Peyer's patch (tissue), 4 donors: ENCODE results near the gene OR10A4. TPM values are rescaled to one million over a fixed set of nuclear protein-coding genes. Genes with fewer than 3 reads are reported as not detected.

ENCODE experiments used
- DNase-seq, 3 donors: peaks; one replicate each; pipeline ENCODE4 v3.0.0-alpha.2; 2017 to 2019
- H3K27ac ChIP-seq, 4 donors: fragments of 200-600 bp; sonication (generic); one replicate each; pipeline ENCODE4 v1.5.1; 2016 to 2019
- H3K27me3 ChIP-seq, 2 donors: fragments of 200-600 bp; sonication (generic); one replicate each; pipeline ENCODE4 v1.5.1; 2019
- H3K36me3 ChIP-seq, 3 donors: fragments of 200-600 bp; sonication (generic); one replicate each; pipeline ENCODE4 v1.5.1; 2016 to 2019
- H3K4me1 ChIP-seq, 4 donors: fragments of 200-600 bp; sonication (generic); one replicate each; pipeline ENCODE4 v1.5.1; 2016 to 2019
- H3K4me3 ChIP-seq, 4 donors: fragments of 200-600 bp; sonication (generic); 1 replicate in 3 of 4; 2 replicates in 1 of 4; pipeline ENCODE4 v1.5.1; 2016 to 2019; ENCODE audit warnings: mild to moderate bottlenecking in 1 of 4
- H3K9me3 ChIP-seq, 4 donors: fragments of 200-600 bp; sonication (generic); one replicate each; pipeline ENCODE4 v1.5.1; 2016 to 2019; ENCODE audit warnings: mild to moderate bottlenecking in 1 of 4
- CTCF ChIP-seq, 6 experiments: fragments of 450-650 bp in 4 of 6; fragments of 200-600 bp in 2 of 6; sonication (generic) in 1 of 6; IDR thresholded peaks; one replicate each; pipeline ENCODE4 v1.5.1; 2017 to 2019; ENCODE audit warnings: antibody characterized with exemption in 6 of 6, mild to moderate bottlenecking in 3 of 6, moderate library complexity in 1 of 6
- POLR2A ChIP-seq, 2 donors: fragments of 450-650 bp; IDR thresholded peaks; one replicate each; pipeline ENCODE4 v1.5.1; 2017; ENCODE audit warnings: antibody characterized with exemption in 2 of 2, mild to moderate bottlenecking in 2 of 2, moderate library complexity in 2 of 2
- total RNA-seq, 4 donors: library from RNA; depleted of rRNA; stranded (reverse); fragments of >200 nt; gene quantifications; one replicate each; pipeline ENCODE4 v1.1.0, GENCODE V29; 2016

Gene OR10A4
- total RNA-seq, 4 donors from 2014 or later: not detected

- H3K9me3 ChIP-seq: no peaks in the 10 kb centered on the region
- H3K27ac ChIP-seq: peak overlapping the region; percentile 24 to 85 (median 62)
- peaks cover 0 to 7% (median 2%) of the 10 kb centered on the region in 4 donors for H3K4me1 ChIP-seq
- H3K27me3 ChIP-seq: no peaks in the 10 kb centered on the region
- no peaks in the 10 kb centered on the region for H3K36me3 ChIP-seq
- TF ChIP-seq POLR2A (IDR thresholded peaks at IDR 0.05) (no peak), CTCF (IDR thresholded peaks at IDR 0.05) (no peak)
- peak in 2 of 3 donors; percentile 41 to 49 for DNase-seq
- peak overlapping the region; percentile 56 to 92 (median 61) for H3K4me3 ChIP-seq
Measured at GRCh38 chr11:6927030-6927617, 50.7 kb downstream of the OR10A4 start.

Other genes with a start within 250 kb of the OR10A4 start
- gene DCHS1, start 220.8 kb upstream of the OR10A4 start, total RNA-seq: 10 to 100 TPM in 2 of 4 donors, 1 to 10 TPM in 2; 2.8 to 12.4 (median 9.7) TPM
- 10 to 100 TPM in 3 of 4 donors, 1 to 10 TPM in 1; 6.1 to 20.8 (median 16.6) TPM for gene MRPL17, start 193.3 kb upstream of the OR10A4 start, total RNA-seq
- 1 to 10 TPM in 1 of 4 donors, under 1 TPM in 2, not detected in 1; 0.18 to 1.2 (median 0.85) TPM for gene OR2AG2, start 104.6 kb upstream of the OR10A4 start, total RNA-seq
- gene OR2AG1, start 93.6 kb upstream of the OR10A4 start, total RNA-seq: not detected
- gene OR6A2, start 76.9 kb upstream of the OR10A4 start, total RNA-seq: under 1 TPM in 2 of 4 donors, not detected in 2; 0.40 to 0.70 TPM
- gene OR10A5, start 30.9 kb upstream of the OR10A4 start, total RNA-seq: not detected
- gene OR10A2, start 13.6 kb upstream of the OR10A4 start, total RNA-seq: not detected
- 1 to 10 TPM in 1 of 4 donors, under 1 TPM in 1, not detected in 2; 0.80 to 2.0 TPM for gene OR2D2, start 15.9 kb downstream of the OR10A4 start, total RNA-seq
- gene OR2D3, start 44.4 kb downstream of the OR10A4 start, total RNA-seq: not detected
- gene ZNF215, start 49.8 kb downstream of the OR10A4 start, total RNA-seq: 10 to 100 TPM in 2 of 4 donors, 1 to 10 TPM in 2; 5.1 to 19.8 (median 10.4) TPM
- 1 to 10 TPM in 3 of 4 donors, under 1 TPM in 1; 0.76 to 3.3 (median 1.7) TPM for gene ZNF214, start 143.7 kb downstream of the OR10A4 start, total RNA-seq
- gene NLRP14, start 143.9 kb downstream of the OR10A4 start, total RNA-seq: 1 to 10 TPM in 1 of 4 donors, under 1 TPM in 1, not detected in 2; 0.27 to 1.7 TPM
- gene RBMXL2, start 212.4 kb downstream of the OR10A4 start, total RNA-seq: not detected